ENCODE measurements around the gene RDH11.
A peak's percentile ranks its signal among the peaks of the same experiment; 100 is the strongest.
"Not testable (repeated sequence)": the region's sequence is repeated elsewhere in the genome, so short reads cannot be mapped to it uniquely, and the experiment has no call there.

The RDH11 gene, protein sequence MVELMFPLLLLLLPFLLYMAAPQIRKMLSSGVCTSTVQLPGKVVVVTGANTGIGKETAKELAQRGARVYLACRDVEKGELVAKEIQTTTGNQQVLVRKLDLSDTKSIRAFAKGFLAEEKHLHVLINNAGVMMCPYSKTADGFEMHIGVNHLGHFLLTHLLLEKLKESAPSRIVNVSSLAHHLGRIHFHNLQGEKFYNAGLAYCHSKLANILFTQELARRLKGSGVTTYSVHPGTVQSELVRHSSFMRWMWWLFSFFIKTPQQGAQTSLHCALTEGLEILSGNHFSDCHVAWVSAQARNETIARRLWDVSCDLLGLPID

DNA sequence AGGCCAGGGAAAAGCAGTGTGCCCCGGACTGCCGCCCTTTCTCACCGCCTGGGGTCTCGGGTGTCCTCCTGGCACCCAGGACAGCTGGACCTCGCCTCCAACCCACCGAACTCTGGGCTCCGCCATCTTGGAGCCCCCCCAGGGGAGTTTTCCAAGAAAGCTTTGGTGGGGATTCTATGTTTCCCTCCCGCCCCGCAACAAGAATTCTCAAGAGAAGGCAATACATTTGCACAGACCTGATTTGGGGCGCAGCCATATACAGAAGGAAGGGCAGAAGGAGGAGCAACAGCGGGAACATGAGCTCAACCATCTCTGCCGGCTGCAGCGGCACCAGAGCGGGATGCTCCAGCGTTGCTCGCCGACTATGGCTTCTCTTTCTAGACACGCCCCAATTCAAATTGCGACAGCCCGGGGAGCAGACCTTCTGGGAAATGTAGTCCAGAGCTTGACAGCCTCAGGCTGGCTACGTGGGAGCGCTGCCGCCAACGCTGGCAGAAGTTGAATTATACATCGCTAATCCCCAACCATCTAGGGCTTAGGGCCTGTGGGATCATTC, at the start of gene RDH11:
RDH11 (minus strand) TSS at position 371 of the 556 bp plus-strand sequence; CDS start at position 310, 61 bp downstream.
- peak; percentile 86 for DNase-seq (ENCODE audit: low spot score)

DNA sequence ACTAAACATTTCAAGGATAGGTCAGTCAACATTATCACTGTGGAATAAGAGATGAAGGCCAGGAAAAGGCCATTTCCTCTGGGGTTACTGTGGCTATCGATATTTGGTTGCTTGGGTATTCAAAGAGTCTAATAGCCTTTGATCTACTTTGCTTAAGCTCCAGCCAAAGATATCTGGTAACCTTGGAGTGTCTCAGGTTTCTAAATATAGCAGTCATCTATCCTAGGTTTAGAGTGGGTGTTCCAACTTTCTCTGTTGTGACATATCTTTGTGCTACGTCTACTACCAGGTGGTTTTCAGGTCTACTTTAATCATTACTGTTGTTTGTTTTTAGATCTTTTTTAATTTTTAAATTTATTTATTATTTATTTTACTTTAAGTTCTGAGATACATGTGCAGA, 48.5 kb upstream of the RDH11 start:
- no peak for DNase-seq (ENCODE audit: low spot score)

DNA sequence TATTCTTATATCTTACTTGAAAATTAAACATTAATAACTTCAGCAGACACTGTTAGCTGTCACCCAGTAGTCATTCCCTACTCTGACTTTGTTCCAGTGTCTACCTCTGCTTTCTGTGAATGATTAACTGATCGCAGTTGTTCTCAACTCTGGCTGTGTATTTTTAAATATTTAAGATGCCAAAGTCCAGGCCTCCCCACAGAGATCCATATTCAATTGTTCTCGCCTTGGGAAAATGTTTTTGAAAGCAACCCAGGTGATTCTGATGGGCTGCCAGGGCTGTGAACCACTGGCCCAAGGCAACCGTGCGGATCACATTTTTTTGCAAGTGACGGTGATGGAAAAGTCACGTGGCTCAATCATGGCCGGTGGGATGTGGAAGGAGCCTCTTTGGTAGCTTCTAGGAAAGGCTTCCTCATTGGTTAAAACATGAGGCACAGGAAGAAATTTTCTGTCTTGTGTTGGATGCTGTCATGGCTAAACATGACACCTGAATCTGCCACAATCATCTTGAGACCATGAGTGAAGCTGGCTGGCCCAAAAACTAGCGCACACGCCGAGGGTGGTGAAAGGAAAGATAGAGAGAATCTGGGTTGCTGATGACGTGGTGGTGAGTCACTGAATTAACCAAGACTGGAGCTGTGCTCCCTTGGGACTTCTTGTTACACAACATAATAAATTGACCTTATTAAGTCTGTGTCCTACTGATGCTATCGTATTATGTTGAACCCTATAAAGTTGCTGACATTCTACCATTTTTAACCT, 43.4 kb upstream of the RDH11 start:
- peak; percentile 1 for DNase-seq (ENCODE audit: low spot score)

DNA sequence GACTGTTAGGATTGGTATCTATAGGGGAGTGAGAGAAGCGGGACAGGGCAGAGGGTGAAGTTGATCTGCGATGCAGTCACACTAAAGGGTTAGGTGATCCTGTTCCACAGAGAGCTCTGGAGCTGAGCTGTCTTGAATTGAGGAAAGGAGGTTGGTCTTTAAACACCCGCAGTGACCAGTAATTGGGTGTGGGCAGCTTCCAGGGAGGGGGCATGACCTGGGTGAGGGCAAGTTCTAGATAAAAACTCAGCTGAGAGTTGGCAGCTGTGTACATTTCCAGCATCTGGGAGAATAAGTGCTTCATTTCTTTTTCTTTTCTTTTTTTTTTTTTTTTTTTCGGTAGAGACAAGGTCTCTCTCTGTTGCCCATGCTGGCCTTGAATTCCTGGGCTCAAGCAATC, 41.2 kb upstream of the RDH11 start:
- no peak for DNase-seq (ENCODE audit: low spot score)

DNA sequence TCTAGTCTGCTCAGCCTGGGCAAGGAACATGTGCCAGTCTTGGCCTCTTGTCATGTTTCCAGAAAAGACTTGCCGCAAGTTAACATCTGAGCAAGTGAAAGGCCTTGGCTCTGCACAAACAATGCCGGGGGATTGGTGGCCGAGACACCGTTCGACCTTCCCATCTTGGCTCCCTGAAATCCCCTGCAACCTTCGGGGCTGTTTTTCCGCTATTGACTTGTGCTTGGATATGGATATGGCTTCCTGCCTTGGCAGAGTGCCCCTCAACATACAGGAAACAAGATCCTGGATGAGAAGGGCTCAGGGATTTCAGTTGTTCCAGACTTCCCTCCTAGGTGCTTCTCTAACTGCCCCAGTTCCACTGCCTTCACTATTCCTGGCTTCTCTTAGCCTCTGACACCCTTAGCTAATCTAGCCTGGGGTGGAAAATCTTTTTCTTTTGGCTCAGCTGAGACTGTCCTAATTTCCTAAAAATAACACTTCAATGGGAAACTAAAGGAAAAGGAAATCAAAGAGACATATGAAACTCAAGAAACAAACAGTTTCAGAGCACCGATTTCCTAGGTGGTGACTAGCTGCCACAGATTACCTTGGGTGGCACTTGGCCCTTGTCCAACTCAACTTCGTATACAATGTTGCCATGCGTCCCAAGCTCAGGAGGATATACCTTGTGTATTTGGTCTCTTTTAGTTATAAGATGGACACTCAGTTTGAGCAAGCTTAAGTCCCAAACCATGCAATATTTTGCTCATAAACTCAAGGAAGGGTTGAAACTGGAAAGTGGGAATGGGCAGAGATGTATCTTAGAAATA, 40.0 kb upstream of the RDH11 start:
- no peak for DNase-seq (ENCODE audit: low spot score)

DNA sequence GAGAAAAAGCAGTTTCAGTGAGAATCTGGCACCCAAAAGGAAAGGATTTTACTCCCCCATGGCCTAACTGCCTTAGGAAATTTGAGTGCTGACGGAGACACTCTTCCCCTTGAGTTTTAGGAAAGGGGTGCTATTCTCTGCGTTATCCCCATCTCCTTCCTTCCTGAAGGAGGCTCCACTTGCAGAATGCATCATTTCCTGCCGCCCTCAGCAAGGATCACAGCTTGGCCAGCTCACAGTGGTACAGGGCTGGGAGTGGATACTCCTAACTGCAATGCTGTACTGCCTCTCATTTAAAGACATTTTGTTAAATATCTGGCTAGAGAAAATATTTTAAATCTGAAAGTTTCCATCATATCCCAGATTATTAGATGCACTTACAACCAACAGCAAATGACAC, 39.1 kb upstream of the RDH11 start:
- no peak for DNase-seq (ENCODE audit: low spot score)

DNA sequence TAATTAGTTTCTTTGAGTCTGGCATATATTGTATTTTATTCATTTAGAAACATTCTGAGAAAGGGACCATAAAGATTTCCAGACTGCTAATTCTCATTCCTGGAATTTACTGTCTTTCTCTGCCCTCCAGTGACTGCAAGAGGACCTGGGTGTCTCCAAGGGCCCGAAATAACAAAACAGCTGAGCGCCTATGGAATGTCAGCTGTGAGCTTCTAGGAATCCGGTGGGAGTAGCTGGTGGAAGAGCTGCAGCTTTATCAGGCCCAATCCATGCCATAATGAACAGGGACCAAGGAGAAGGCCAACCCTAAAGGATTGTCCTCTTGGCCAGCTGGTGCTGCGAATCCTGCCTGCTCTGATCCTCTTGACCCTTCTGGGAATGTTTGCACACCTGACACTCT, 38.1 kb upstream of the RDH11 start:
- DNase-seq (ENCODE audit: low spot score): no peak

DNA sequence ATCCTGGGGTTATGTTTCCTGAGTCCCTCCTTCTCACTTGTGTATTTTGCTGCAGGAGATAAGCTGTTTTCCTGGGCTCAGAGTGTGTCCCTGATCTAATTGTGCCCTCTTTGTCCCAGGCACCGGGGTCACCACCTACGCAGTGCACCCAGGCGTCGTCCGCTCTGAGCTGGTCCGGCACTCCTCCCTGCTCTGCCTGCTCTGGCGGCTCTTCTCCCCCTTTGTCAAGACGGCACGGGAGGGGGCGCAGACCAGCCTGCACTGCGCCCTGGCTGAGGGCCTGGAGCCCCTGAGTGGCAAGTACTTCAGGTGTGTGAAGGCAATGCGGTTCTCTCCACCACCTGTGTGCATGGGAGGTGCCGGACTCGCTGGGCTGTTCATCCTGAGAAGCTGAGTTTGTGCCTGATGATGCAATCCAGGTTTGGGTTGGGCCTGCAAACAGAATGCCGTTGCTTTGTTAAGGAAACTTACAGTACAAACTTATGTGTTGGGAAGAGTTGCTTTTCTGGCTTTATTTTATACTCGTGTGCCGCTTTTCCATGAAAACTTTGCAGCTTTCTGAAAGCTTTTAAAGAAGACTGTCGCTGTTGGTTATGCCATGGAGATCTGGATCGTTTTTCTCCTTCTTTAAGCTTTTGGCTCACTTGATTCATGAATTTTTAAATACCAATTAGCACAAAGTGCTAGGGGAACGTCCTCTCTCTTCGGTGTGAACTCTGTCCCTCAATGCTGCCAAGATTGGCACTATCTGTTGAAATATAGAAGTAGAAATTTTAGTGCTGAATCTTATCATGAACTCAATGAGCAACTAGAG, 33.7 kb upstream of the RDH11 start:
- DNase-seq (ENCODE audit: low spot score): no peak

DNA sequence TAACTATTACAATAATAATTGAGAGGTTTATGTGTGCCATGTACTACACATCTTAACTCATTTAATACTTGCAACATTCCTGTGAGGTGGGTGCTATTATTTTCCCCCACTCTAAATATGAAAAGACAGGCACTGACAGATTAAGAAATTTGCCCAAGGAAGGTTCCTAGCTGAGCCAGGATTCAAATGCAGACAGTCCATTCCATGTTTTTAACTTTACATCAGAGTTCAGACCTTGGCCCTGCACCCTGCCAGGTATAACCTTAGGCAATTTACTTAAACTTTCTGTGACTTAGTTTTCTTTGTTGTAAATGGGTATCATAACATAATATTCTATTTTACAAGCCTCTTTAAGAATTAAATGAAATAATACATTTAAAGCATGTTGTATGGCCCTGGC, 32.7 kb upstream of the RDH11 start:
- DNase-seq (ENCODE audit: low spot score): no peak

DNA sequence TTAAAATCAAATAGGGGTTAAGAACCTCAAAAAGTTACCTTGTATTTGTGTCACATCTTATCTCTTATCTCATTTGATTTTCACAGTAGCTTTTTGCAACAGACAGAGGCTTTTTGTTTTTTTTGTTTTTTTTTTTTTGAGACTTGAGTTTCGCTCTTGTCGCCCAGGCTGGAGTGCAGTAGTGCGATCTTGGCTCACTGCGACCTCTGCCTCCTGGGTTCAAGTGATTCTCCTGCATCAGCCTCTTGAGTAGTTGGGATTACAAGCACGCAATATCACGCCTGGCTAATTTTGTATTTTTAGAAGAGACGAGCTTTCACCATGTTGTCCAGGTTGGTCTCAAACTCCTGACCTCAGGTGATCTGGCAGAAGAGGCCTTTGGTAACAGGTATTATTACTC, 31.8 kb upstream of the RDH11 start:
- no peak for DNase-seq (ENCODE audit: low spot score)

DNA sequence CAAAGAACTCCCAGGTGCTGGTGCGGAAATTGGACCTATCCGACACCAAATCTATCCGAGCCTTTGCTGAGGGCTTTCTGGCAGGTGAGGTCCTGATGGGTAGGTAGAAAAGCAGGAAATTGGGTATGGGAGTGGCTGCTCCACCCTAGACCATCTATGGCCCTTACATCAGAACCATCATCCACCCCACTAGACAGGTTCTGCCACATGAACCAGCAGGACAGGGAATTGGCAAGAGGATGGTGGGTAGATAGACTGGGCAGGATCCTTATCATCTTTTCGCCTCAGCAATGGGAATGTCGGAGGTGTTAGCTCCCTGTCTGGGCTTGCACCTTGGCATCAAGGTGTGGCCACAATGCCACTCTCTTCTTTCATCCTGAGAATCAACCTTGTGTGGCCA, 29.6 kb upstream of the RDH11 start:
- DNase-seq (ENCODE audit: low spot score): no peak

DNA sequence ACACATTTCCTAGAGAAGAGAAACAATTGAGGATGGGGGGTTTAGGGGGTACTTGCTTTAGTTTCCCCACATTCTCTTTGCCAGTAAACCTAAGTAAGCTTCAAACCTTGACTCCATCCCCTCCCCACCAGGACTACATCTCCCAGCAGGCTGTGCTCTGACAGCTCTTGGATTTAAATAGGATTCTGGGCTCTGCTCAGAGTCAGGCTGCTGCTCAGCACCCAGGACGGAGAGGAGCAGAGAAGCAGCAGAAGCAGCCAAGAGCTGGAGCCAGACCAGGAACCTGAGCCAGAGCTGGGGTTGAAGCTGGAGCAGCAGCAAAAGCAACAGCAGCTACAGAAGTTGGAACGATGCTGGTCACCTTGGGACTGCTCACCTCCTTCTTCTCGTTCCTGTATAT, 26.7 kb upstream of the RDH11 start:
- DNase-seq (ENCODE audit: low spot score): no peak

DNA sequence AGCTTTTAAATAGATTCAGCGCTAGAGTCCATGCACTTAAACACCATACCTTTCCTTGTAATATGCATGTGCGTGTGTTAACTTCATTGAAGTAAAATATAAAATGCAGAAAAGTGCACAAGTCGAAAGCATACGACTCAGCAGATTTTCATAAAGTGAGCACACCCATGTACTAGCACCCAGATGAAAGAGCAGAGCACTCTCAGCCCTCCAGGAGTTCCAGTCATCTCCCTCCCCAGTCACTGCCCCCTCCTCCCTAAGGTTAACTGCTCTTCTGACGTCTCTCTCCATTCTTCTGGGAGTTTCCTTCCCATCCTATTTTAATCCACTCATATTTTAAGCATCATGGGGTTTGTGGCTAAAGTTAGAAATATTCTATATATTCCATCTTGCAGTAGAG, 26.3 kb upstream of the RDH11 start:
- DNase-seq (ENCODE audit: low spot score): no peak

DNA sequence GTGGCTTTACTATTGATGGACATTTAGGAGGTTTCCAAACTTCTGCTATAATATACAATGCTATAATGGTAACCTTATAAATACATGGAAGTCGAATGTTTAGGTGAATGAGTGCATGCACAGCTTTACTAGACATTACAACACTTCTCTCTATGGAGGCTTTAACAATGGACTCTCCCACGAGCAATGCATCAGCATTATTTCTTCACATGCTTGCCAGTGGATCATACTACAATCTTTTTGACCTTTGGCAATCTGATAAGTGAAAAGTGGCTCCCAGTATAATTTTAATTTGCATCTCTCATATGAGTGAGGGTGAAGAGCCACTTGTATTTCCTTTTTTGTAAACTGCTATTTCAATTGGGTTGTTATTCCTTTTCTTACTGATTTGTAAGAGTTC, 24.3 kb upstream of the RDH11 start:
- DNase-seq (ENCODE audit: low spot score): no peak

DNA sequence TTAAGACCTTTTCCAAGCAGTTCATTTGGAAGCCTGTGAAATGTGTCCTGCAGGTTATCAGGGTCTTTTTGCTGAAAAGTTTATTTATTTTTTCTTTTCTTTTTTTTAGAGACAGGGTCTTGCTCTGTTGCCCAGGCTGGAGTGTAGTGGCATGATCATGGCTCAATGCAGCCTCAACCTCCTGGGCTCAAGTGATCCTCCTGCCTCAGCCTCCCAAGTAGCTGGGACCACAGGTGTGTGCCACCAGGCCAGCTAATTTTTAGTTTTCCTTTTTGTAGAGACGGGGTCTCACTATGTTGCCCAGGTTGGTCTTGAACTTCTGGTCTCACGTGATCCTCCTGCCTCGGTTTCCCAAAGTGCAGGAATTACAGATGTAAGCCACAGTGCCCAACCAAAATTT, 23.8 kb upstream of the RDH11 start:
- DNase-seq (ENCODE audit: low spot score): not testable (repeated sequence)

DNA sequence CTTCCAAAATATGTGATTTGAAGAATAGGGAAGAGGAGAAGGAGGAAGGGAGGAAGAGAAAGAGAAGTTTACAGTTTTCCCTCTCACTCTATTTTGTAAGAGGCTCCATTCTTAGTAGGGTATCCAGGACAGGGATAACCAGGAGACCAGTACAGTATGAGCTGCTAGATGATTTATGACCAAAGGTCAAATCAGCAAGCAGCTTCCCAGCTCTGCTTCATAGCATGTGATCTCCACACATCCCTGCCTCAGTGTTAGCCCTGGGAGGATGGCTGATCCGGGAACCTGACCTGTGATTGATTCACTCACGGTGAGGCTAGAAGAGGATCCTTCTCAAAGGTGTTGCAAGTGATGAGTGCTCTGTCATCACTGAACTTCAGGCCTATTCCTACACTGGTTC, 22.7 kb upstream of the RDH11 start:
- DNase-seq (ENCODE audit: low spot score): no peak

DNA sequence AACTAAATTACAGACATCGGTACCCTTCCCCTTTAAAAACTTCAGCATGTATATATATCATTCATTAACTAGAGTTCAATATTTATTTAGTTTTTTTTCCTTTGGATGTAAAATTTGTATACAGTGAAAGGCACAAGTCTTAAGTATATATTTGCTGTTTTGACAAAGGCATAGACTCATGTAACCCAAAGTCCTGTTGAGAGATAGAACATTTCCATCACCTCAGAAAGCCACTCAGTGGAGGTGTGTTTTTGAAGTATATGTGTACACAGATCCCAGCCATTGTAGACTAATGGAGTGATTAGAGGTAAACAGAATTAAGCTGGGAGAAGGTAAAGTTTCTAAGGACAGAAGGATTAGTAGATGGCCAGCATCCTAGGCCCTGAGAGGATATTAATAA, 21.5 kb upstream of the RDH11 start:
- no peak for DNase-seq (ENCODE audit: low spot score)

DNA sequence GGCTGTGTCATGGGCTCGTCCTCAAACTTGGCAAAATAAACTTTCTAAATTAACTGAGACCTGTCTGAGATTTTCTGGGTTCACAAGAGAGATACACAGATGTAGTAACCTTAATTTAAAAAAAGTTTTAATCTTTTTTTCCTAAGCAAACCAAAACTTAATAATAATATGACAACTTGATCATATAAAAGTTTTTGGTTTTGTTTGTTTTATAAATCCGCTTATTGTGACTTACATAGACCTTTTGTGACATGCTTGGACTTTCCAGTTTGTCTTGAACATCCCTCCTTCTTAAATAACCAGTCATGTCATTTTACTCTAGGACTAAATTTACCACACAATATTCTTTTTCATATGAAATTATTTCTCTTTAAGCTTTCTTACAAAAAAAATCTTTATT, 14.6 kb upstream of the RDH11 start:
- DNase-seq (ENCODE audit: low spot score): no peak

DNA sequence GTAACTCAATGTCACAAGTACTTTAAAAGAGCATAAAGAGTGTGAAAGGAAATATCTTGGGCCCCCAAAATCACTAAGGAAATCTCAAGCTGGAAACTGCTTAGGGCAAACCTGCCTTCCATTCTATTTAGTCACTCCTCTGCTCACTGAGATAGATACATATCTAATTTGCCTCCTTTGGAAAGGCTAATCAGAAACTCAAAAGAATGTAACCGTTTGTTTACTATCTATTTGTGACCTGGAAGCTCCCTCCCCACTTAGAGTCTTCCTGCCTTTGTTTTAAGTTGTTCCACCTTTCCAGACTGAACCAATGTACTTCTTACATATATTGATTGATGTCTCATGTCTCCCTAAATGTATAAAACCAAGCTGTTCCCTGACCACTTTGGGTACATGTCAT, 14.2 kb upstream of the RDH11 start:
- DNase-seq (ENCODE audit: low spot score): not testable (repeated sequence)

DNA sequence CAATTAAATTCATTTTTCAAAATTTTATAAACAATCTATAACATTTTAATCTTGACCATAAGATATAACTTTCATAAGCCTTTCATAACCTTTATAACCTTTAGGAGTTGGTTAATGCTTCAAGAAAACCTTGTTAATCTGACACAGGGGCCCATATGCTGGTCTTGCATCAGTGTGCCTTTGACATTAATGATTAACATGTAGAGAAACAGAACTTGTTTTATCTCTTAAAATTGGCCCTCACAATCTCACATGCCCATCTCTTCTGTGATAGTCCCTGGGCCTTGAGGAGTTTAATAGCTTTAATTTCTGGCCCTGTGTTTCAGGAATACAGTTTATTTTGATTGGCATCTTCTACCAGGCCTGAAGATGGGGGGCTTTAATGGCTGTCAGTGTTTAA, 13.8 kb upstream of the RDH11 start:
- not testable (repeated sequence) for DNase-seq (ENCODE audit: low spot score)

DNA sequence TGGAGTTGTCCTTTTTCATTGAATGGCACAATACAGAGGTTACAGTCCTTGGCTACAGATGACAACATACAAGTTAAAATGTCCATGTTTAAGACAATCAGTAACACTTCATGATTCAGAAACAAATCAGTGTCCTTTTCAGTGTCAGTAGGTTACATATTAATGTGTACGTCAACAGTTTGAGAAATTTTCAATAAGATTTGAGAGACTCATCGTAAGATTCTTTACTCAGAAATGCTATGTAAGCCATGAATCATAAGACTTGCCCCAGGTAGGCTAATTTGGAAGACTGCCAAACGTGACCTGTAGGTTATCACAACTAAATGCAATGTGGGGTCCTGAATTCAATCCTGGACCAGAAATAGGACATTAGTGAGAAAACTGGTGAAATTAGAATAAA, 9.6 kb upstream of the RDH11 start:
- DNase-seq (ENCODE audit: low spot score): no peak

Data from CD4-positive, alpha-beta T cell treated with Interleukin-15 for 4 hours (primary cell).